D721Med (cell line): Measurements from ENCODE around the gene ITM2B.

Experiments
- DNase-seq: peaks from one replicate; pipeline ENCODE4 v3.0.0; 2011; ENCODE audit warnings: low spot score; ENCODE audit not compliant: insufficient read length
- FAIRE-seq: peaks from 2 replicates; lab custom pipeline; 2011; peaks lifted over from hg19 to GRCh38; lab: Jason Lieb, UNC
- TF ChIP-seq, protein P1 (sequence below): IDR thresholded peaks from 2 replicates; pipeline ENCODE4 v1.5.1; 2012; ENCODE audit warnings: mild to moderate bottlenecking, control low read depth; ENCODE audit not compliant: insufficient read depth; ENCODE audit errors: missing control alignments

Gene ITM2B

DNA sequence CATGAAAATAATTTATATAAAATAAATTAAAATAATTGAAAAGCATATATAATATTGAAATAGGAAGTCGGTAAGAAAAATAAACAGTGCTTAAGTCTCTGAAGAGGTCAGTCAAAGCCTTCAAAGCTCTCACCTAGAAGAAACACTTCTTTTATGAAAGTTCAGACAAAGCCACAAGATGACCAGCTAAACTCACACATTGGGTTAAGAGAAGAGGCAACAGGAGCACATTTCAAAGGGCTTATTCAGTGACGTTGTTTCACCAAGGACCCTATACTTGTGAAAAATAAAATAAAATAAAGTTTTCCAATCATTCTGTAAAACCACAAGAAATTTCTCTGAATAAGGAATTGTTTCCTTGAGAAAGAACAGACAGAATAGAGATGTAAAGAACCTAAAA, 2.5 kb upstream of the ITM2B start:
- no peak for FAIRE-seq
- no peak for DNase-seq
- TF ChIP-seq, protein P1, sequence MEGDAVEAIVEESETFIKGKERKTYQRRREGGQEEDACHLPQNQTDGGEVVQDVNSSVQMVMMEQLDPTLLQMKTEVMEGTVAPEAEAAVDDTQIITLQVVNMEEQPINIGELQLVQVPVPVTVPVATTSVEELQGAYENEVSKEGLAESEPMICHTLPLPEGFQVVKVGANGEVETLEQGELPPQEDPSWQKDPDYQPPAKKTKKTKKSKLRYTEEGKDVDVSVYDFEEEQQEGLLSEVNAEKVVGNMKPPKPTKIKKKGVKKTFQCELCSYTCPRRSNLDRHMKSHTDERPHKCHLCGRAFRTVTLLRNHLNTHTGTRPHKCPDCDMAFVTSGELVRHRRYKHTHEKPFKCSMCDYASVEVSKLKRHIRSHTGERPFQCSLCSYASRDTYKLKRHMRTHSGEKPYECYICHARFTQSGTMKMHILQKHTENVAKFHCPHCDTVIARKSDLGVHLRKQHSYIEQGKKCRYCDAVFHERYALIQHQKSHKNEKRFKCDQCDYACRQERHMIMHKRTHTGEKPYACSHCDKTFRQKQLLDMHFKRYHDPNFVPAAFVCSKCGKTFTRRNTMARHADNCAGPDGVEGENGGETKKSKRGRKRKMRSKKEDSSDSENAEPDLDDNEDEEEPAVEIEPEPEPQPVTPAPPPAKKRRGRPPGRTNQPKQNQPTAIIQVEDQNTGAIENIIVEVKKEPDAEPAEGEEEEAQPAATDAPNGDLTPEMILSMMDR, result no peak

DNA sequence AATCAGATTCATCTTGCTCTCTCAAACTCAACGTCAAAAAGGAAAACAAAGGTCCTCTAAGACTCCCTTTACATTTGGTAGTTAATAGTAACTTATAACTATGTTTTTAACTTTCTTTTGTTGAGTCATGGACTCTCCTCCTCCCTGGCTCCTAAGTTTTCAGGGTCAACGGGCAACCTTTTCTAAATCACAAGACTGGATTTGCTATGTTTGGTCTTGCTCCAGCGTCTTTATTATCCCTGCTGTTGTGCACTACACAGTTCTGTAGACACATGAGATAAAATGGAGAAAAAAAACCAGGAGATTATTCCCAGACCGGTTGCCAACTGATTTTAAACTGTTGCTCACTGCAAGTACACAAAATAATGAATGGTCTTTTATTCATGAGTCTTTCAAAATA, 1.9 kb upstream of the ITM2B start:
- TF ChIP-seq, protein P1, result no peak
- DNase-seq (no peak), FAIRE-seq (no peak)

DNA sequence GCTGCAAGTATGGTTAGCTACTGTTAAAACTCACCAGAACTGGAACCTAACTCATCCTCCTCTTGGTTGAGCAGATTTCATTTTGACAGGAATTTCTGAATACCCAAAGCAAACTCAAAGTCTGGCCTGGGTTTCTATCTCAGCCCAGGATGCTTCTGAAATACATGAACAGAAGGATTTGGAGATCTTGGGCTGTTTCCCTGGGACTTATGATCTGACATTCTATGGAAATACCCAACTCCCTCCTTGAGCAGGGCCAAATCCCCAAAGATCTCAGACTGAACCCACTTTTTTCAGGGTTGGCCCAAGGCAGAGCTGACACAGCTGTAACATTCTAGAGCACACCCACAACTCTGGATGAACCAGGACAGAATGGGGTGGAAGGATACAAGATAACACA, 1.1 kb upstream of the ITM2B start:
- TF ChIP-seq, protein P1, result no peak
- DNase-seq (no peak), FAIRE-seq (no peak)

DNA sequence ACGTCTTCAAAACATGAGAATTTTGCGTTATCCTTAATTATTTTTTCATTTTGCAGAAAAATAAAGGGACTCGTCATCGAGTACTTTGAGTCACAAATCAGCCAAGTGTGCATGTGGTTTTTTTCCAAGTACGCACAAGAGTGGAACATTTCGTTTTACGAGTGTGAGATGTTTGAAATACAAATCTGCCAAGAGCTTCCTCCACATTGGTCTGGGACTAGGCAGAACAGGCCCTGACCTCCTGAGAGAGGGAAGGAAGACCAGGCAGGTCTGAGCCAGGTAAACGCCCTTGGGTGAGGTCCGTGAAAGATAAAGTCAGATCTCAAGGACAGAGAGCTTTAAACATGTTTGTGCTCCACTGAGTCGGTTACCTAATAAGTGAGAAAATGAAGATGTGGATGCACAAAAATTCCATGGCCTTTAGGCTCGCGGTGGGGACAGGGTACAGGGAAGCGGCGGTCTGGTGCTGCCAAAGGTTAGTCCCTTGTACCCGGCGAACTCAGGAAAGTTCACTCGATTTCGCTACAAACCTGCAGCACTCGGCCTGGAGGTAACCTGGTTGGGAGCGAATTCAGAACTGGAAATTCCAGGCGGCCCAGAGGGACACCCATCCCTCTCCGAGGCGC, 473 bp upstream of the ITM2B start:
- DNase-seq (no peak), FAIRE-seq (no peak)
- TF ChIP-seq, protein P1, result no peak

DNA sequence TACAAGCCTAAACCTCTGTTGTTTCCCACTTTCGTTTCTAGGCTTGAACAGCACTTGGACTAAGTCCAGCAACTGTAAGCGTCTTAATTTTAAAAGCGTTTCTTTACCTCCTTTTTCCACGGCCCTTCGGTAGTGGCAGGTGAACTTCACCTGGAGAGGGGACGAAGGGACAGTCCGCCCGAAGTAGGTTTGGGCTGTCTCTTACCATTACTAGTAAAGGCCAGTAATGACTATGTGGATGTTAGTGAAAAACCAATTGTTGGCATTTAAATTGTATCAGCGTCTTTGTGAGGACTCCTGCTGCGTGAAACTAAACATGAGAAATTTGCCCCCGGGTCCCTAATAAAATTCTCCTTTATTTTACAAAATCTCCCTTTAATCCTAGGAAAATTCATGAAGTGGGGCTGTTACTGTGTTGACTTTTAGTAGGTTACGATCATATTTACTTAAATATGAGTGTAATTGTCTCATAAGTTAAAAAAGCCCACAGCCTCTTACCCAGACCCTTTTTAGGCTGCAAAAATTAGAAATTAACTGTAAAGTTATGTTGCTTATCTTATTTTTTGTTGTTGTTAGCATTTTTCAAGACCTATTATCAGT, 983 bp downstream of the ITM2B start:
- TF ChIP-seq, protein P1, result no peak
- DNase-seq (no peak), FAIRE-seq (no peak)

DNA sequence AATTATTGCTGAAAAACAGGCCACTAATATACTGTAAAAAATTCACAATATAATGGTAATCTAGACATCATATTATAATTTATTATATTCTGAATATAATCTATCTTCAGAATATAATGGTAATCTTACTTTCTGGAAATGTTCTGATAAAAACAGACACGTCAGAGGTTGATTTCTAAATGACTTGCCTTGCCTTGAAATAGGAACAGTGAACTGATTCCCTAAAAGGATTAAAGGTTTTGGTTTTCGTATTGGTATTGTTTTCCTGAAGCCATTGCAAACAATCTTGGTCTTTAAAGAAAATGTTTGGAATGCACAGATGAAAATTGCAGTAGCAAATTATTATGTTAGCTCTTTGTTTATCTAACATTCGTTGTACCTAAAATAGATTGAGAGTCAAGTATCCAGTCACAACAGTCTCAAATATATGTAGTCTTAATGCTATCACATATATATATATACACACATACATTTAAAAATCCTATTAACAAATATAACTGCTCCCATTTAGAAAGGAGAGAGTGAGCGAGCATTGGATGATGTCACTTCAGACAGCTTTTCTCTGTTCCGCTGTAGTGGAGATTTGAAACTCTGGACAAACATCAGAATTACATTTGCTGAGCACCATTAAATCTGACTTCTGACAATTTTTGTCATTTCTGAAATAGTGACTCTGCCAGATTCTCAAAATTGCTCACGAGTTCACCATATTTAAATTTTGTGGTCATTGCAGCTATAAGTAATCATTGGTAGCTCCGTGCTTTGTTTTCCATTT, 1.7 kb downstream of the ITM2B start:
- DNase-seq (no peak), FAIRE-seq (no peak)
- TF ChIP-seq, protein P1, result no peak
